Cerebellar cortex (tissue), 1 donor: ENCODE results near the gene CST1.
"Not testable (repeated sequence)": the region's sequence is repeated elsewhere in the genome, so short reads cannot be mapped to it uniquely, and the experiment has no call there.

Experiments used
- DNase-seq: peaks from one replicate; pipeline ENCODE4 v3.0.0-alpha.2; 2015; ENCODE audit warnings: low spot score

Gene CST1

GRCh38 chr20:23750786-23751185 is at the start of gene CST1:
Gene CST1, minus strand, starts transcription at chr20:23750935. Its CDS starts 69 bp downstream, at chr20:23750866.
- not testable (repeated sequence) for DNase-seq

- peak; percentile 3 for DNase-seq
Observed at GRCh38 chr20:23799216-23799847, 48.6 kb upstream of the CST1 start.

- no peak for DNase-seq
Observed at GRCh38 chr20:23795526-23795925, 44.8 kb upstream of the CST1 start.

GRCh38 chr20:23794841-23795240 is 44.1 kb upstream of the CST1 start:
- DNase-seq: no peak

GRCh38 chr20:23794065-23794464 is 43.3 kb upstream of the CST1 start:
- DNase-seq: no peak

- no peak for DNase-seq
Observed at GRCh38 chr20:23783447-23783846, 32.7 kb upstream of the CST1 start.

- DNase-seq: peak; percentile 15
Observed at GRCh38 chr20:23782366-23782983, 31.7 kb upstream of the CST1 start.

- DNase-seq: not testable (repeated sequence)
Observed at GRCh38 chr20:23778676-23779075, 27.9 kb upstream of the CST1 start.

GRCh38 chr20:23777380-23777779 is 26.6 kb upstream of the CST1 start:
- not testable (repeated sequence) for DNase-seq

- no peak for DNase-seq
Observed at GRCh38 chr20:23776067-23776771, 25.5 kb upstream of the CST1 start.

- no peak for DNase-seq
Observed at GRCh38 chr20:23774081-23774480, 23.3 kb upstream of the CST1 start.

- DNase-seq: no peak
Observed at GRCh38 chr20:23773579-23773978, 22.8 kb upstream of the CST1 start.

GRCh38 chr20:23773127-23773526 is 22.4 kb upstream of the CST1 start:
- no peak for DNase-seq

GRCh38 chr20:23772074-23772473 is 21.3 kb upstream of the CST1 start:
- no peak for DNase-seq

GRCh38 chr20:23770384-23770783 is 19.6 kb upstream of the CST1 start:
- no peak for DNase-seq

- not testable (repeated sequence) for DNase-seq
Observed at GRCh38 chr20:23768520-23768919, 17.8 kb upstream of the CST1 start.

- no peak for DNase-seq
Observed at GRCh38 chr20:23766531-23766930, 15.8 kb upstream of the CST1 start.

- DNase-seq: no peak
Observed at GRCh38 chr20:23765578-23765977, 14.8 kb upstream of the CST1 start.

- not testable (repeated sequence) for DNase-seq
Observed at GRCh38 chr20:23764630-23765029, 13.9 kb upstream of the CST1 start.

GRCh38 chr20:23763345-23763744 is 12.6 kb upstream of the CST1 start:
- no peak for DNase-seq

GRCh38 chr20:23759306-23759940 is 8.7 kb upstream of the CST1 start:
- no peak for DNase-seq

- not testable (repeated sequence) for DNase-seq
Observed at GRCh38 chr20:23756792-23757191, 6.1 kb upstream of the CST1 start.

GRCh38 chr20:23755131-23755611 is 4.4 kb upstream of the CST1 start:
- not testable (repeated sequence) for DNase-seq
